Measurements from ENCODE around the gene ARL5B.

DNA sequence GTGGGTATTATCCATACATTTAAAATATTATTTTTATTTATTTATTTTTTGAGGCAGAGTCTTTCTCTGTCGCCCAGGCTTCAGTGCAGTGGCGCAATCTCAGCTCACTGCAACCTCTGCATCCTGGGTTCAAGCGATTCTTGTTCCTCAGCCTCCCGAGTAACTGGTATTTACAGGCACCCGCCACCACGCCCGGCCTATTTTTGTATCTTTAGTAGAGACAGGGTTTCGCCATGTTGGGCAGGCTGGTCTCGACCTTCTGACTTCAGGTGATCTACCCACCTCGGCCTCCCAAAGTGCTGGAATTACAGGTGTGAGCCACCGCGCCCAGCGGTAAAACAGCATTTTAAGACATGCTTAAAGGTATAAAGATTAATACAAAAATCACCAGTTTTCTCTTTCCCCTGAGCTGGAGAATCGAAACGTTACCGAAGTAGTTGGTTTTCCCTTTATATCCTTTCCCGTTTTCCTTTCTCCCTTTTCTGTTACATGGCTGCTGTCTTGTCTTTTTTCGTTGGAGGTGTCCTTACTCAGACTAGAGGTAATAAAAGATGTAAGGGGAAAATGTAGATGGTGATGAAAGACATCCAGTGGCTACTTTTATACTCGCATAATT is 1.7 kb downstream of the ARL5B start:
- TF ChIP-seq, protein P1, sequence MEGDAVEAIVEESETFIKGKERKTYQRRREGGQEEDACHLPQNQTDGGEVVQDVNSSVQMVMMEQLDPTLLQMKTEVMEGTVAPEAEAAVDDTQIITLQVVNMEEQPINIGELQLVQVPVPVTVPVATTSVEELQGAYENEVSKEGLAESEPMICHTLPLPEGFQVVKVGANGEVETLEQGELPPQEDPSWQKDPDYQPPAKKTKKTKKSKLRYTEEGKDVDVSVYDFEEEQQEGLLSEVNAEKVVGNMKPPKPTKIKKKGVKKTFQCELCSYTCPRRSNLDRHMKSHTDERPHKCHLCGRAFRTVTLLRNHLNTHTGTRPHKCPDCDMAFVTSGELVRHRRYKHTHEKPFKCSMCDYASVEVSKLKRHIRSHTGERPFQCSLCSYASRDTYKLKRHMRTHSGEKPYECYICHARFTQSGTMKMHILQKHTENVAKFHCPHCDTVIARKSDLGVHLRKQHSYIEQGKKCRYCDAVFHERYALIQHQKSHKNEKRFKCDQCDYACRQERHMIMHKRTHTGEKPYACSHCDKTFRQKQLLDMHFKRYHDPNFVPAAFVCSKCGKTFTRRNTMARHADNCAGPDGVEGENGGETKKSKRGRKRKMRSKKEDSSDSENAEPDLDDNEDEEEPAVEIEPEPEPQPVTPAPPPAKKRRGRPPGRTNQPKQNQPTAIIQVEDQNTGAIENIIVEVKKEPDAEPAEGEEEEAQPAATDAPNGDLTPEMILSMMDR (IDR thresholded peaks at IDR 0.05; ENCODE audit: insufficient read depth, low read length, poor library complexity, severe bottlenecking) = no peak
- no peak for TF ChIP-seq EZH2phosphoT487 (conservative IDR thresholded peaks at IDR 0.05; ENCODE audit: low read length)
